HG02588 (cell line): ENCODE measurements around the gene OSBPL10.
"Not testable (repeated sequence)": the region's sequence is repeated elsewhere in the genome, so short reads cannot be mapped to it uniquely, and the experiment has no call there.

Experiments
- ATAC-seq: cut with Tn5 transposase; IDR thresholded peaks from one replicate; pipeline ENCODE4 v1.9.1; 2021; ENCODE audit warnings: mild to moderate bottlenecking, moderate library complexity; ENCODE audit not compliant: unreplicated experiment

OSBPL10 gene

GRCh38 chr3:31783851-31784250 lies 197.2 kb downstream of the OSBPL10 start:
- ATAC-seq = not testable (repeated sequence)

- ATAC-seq = not testable (repeated sequence)
Observed at GRCh38 chr3:31782306-31782705, 198.8 kb downstream of the OSBPL10 start.

- no peak for ATAC-seq
Observed at GRCh38 chr3:31779514-31779913, 201.5 kb downstream of the OSBPL10 start.

GRCh38 chr3:31777887-31778286 lies 203.2 kb downstream of the OSBPL10 start:
- ATAC-seq = no peak

- no peak for ATAC-seq
Observed at GRCh38 chr3:31777092-31777491, 204.0 kb downstream of the OSBPL10 start.

- ATAC-seq = no peak
Observed at GRCh38 chr3:31776016-31776415, 205.0 kb downstream of the OSBPL10 start.

GRCh38 chr3:31775383-31775782 lies 205.7 kb downstream of the OSBPL10 start:
- ATAC-seq = no peak

- no peak for ATAC-seq
Observed at GRCh38 chr3:31772758-31773473, 208.1 kb downstream of the OSBPL10 start.

GRCh38 chr3:31772272-31772671 lies 208.8 kb downstream of the OSBPL10 start:
- ATAC-seq = no peak

- no peak for ATAC-seq
Observed at GRCh38 chr3:31770822-31771326, 210.2 kb downstream of the OSBPL10 start.

- no peak for ATAC-seq
Observed at GRCh38 chr3:31768479-31769125, 212.5 kb downstream of the OSBPL10 start.

GRCh38 chr3:31767920-31768319 lies 213.1 kb downstream of the OSBPL10 start:
- ATAC-seq = no peak

- no peak for ATAC-seq
Observed at GRCh38 chr3:31766669-31767068, 214.4 kb downstream of the OSBPL10 start.

- no peak for ATAC-seq
Observed at GRCh38 chr3:31765871-31766270, 215.2 kb downstream of the OSBPL10 start.

- ATAC-seq = no peak
Observed at GRCh38 chr3:31763731-31764130, 217.3 kb downstream of the OSBPL10 start.

- no peak for ATAC-seq
Observed at GRCh38 chr3:31762888-31763351, 218.1 kb downstream of the OSBPL10 start.

GRCh38 chr3:31762097-31762764 lies 218.8 kb downstream of the OSBPL10 start:
- no peak for ATAC-seq

- ATAC-seq = no peak
Observed at GRCh38 chr3:31760654-31761053, 220.4 kb downstream of the OSBPL10 start.

- no peak for ATAC-seq
Observed at GRCh38 chr3:31758322-31758965, 222.6 kb downstream of the OSBPL10 start.

- no peak for ATAC-seq
Observed at GRCh38 chr3:31755926-31756658, 225.0 kb downstream of the OSBPL10 start.
